Measurements from ENCODE around the gene NKAIN1.
"Not testable (repeated sequence)": the region's sequence is repeated elsewhere in the genome, so short reads cannot be mapped to it uniquely, and the experiment has no call there.

NKAIN1 gene

GRCh38 chr1:31191281-31191680, 48.4 kb downstream of the NKAIN1 start:
- DNase-seq: no peak

GRCh38 chr1:31189696-31190674, 49.7 kb downstream of the NKAIN1 start:
- peak; percentile 69 for DNase-seq

GRCh38 chr1:31183927-31184554, 55.6 kb downstream of the NKAIN1 start:
- no peak for DNase-seq

GRCh38 chr1:31183126-31183525, 56.6 kb downstream of the NKAIN1 start:
- DNase-seq: no peak

GRCh38 chr1:31182352-31182751, 57.3 kb downstream of the NKAIN1 start:
- no peak for DNase-seq

GRCh38 chr1:31181515-31182343, 58.0 kb downstream of the NKAIN1 start:
- DNase-seq: no peak

GRCh38 chr1:31180338-31180737, 59.3 kb downstream of the NKAIN1 start:
- DNase-seq: no peak

GRCh38 chr1:31176291-31176690, 63.4 kb downstream of the NKAIN1 start:
- not testable (repeated sequence) for DNase-seq

- no peak for DNase-seq
These were observed 69.3 kb downstream of the NKAIN1 start for GRCh38 chr1:31170486-31170735.

- no peak for DNase-seq
These were observed 73.2 kb downstream of the NKAIN1 start for GRCh38 chr1:31166462-31166861.

GRCh38 chr1:31164291-31164690, 75.4 kb downstream of the NKAIN1 start:
- DNase-seq: no peak

- DNase-seq: no peak
These were observed 75.8 kb downstream of the NKAIN1 start for GRCh38 chr1:31163866-31164265.

- DNase-seq: no peak
These were observed 78.1 kb downstream of the NKAIN1 start for GRCh38 chr1:31161571-31161970.

- DNase-seq: no peak
These were observed 79.6 kb downstream of the NKAIN1 start for GRCh38 chr1:31159869-31160611.

GRCh38 chr1:31159323-31159722, 80.4 kb downstream of the NKAIN1 start:
- no peak for DNase-seq

GRCh38 chr1:31155216-31155806, 84.4 kb downstream of the NKAIN1 start:
- DNase-seq: peak; percentile 12

- DNase-seq: peak; percentile 49
These were observed 85.0 kb downstream of the NKAIN1 start for GRCh38 chr1:31154632-31155215.

GRCh38 chr1:31154000-31154631, 85.6 kb downstream of the NKAIN1 start:
- DNase-seq: no peak

GRCh38 chr1:31153423-31153822, 86.3 kb downstream of the NKAIN1 start:
- no peak for DNase-seq

GRCh38 chr1:31152181-31152795, 87.4 kb downstream of the NKAIN1 start:
- no peak for DNase-seq

- DNase-seq: no peak
These were observed 88.3 kb downstream of the NKAIN1 start for GRCh38 chr1:31151402-31151801.
